SK-N-SH (cell line): Measurements from ENCODE around the gene WDR91. TPM values are rescaled to one million over a fixed set of nuclear protein-coding genes. Genes with fewer than 3 reads are reported as not detected.

ENCODE experiments used
- CTCF ChIA-PET: fragments of 300-600, 350-600 bp; formaldehyde crosslinking; extraction: SDS; loops from one replicate; lab custom pipeline; 2021; lab: Yijun Ruan, JAX
- POLR2A ChIA-PET: fragments of 350-600 bp; sonication (Branson Sonifier 250); formaldehyde crosslinking; extraction: SDS; loops from one replicate; lab custom pipeline; 2020; ENCODE audit warnings: antibody characterized with exemption, inconsistent platforms; lab: Yijun Ruan, JAX
- DNase-seq: peaks from one replicate; pipeline ENCODE4 v3.0.0; 2012
- H2AFZ ChIP-seq: fragments of 200-600 bp; sonication (generic); 2 replicates; pipeline ENCODE4 v1.8.1; 2016; ENCODE audit warnings: antibody characterized with exemption, mild to moderate bottlenecking, low read depth
- H3F3A ChIP-seq: fragments of 200-600 bp; sonication (generic); replicated peaks from 2 replicates; pipeline ENCODE3; 2016; ENCODE audit warnings: antibody characterized with exemption, mild to moderate bottlenecking; ENCODE audit not compliant: insufficient read depth
- H3K27ac ChIP-seq, 2 experiments: fragments of 200-500 bp in 1 of 2; fragments of 200-600 bp in 1 of 2; sonication (Bioruptor generic) in 1 of 2; sonication (generic), shearing (Covaris generic) in 1 of 2; 2 replicates each; pipeline versions ENCODE4 v1.5.1 to v1.6.1; 2014 to 2016; ENCODE audit warnings: low read depth in 2 of 2, inconsistent platforms in 1 of 2, low read length in 1 of 2, mild to moderate bottlenecking in 1 of 2, mixed read lengths in 1 of 2
- H3K27me3 ChIP-seq: fragments of 200-600 bp; sonication (generic), shearing (Covaris generic); 2 replicates; pipeline ENCODE4 v1.6.1; 2016; ENCODE audit warnings: mixed run types; ENCODE audit not compliant: insufficient read depth
- H3K36me3 ChIP-seq, 2 experiments: fragments of 200-500 bp in 1 of 2; fragments of 200-600 bp in 1 of 2; sonication (Bioruptor generic) in 1 of 2; sonication (generic) in 1 of 2; replicated peaks in 1 of 2; 2 replicates each; pipeline versions ENCODE3 to v1.5.1; 2014 to 2016; ENCODE audit warnings: low read length in 1 of 2, mild to moderate bottlenecking in 1 of 2; ENCODE audit not compliant: insufficient read depth in 2 of 2, control insufficient read depth in 1 of 2
- H3K4me1 ChIP-seq, 2 experiments: fragments of 200-500 bp in 1 of 2; fragments of 200-600 bp in 1 of 2; sonication (Bioruptor generic) in 1 of 2; sonication (generic), shearing (Covaris generic) in 1 of 2; 2 replicates each; pipeline versions ENCODE4 v1.5.1 to v1.6.1; 2014 to 2016; ENCODE audit warnings: low read depth in 1 of 2, low read length in 1 of 2, mixed run types in 1 of 2; ENCODE audit not compliant: insufficient read depth in 2 of 2, control insufficient read depth in 1 of 2
- H3K4me2 ChIP-seq: fragments of 200-600 bp; sonication (generic), shearing (Covaris generic); 2 replicates; pipeline ENCODE4 v1.6.1; 2017; ENCODE audit warnings: mixed run types
- H3K4me3 ChIP-seq, 2 experiments: fragments of 200-500 bp in 1 of 2; fragments of 200-600 bp in 1 of 2; sonication (Bioruptor generic) in 1 of 2; sonication (generic), shearing (Covaris generic) in 1 of 2; 2 replicates each; pipeline versions ENCODE4 v1.5.1 to v1.8.1; 2014 to 2016; ENCODE audit warnings: low read depth in 2 of 2, inconsistent platforms in 1 of 2, low read length in 1 of 2, mild to moderate bottlenecking in 1 of 2, mixed read lengths in 1 of 2, moderate library complexity in 1 of 2
- H3K79me2 ChIP-seq: fragments of 200-600 bp; sonication (generic); 2 replicates; pipeline ENCODE4 v1.8.1; 2017; ENCODE audit warnings: mild to moderate bottlenecking; ENCODE audit not compliant: insufficient read depth
- H3K9ac ChIP-seq: fragments of 200-600 bp; sonication (generic); 2 replicates; pipeline ENCODE4 v1.6.1; 2017; ENCODE audit warnings: mixed run types
- H3K9me2 ChIP-seq: fragments of 200-600 bp; sonication (generic); 2 replicates; pipeline ENCODE4 v1.6.1; 2017; ENCODE audit warnings: mixed run types
- H3K9me3 ChIP-seq: fragments of 200-600 bp; sonication (generic); 2 replicates; pipeline ENCODE4 v1.6.1; 2017; ENCODE audit warnings: mixed run types, mild to moderate bottlenecking, moderate library complexity
- H4K20me1 ChIP-seq: fragments of 200-600 bp; sonication (generic); 2 replicates; pipeline ENCODE4 v1.6.1; 2017; ENCODE audit warnings: mild to moderate bottlenecking, mixed run types; ENCODE audit not compliant: insufficient read depth
- CHD2 ChIP-seq: fragments of 150-350 bp; IDR thresholded peaks from 2 replicates; pipeline ENCODE4 v1.6.1; 2018; ENCODE audit warnings: low read length; ENCODE audit not compliant: partially characterized antibody
- ELF1 ChIP-seq: IDR thresholded peaks from 2 replicates; pipeline ENCODE4 v1.4.0; 2012
- FOSL2 ChIP-seq: IDR thresholded peaks from 2 replicates; pipeline ENCODE4 v1.4.0; 2012; ENCODE audit warnings: low read depth, mild to moderate bottlenecking, moderate library complexity, borderline replicate concordance
- FOXJ3 ChIP-seq: sonication (generic); formaldehyde crosslinking; IDR thresholded peaks from 2 replicates; pipeline ENCODE4 v1.5.1; 2020; ENCODE audit warnings: mild to moderate bottlenecking, missing genetic modification reagents
- GATA2 ChIP-seq: sonication (generic); formaldehyde crosslinking; IDR thresholded peaks from 2 replicates; pipeline ENCODE4 v1.5.0; 2020; ENCODE audit warnings: mild to moderate bottlenecking, missing genetic modification reagents
- JUND ChIP-seq: IDR thresholded peaks from 2 replicates; pipeline ENCODE4 v1.4.0; 2012
- MEF2A ChIP-seq: IDR thresholded peaks from 2 replicates; pipeline ENCODE4 v1.4.0; 2012; ENCODE audit warnings: low read depth, borderline replicate concordance
- MXI1 ChIP-seq: IDR thresholded peaks from 2 replicates; pipeline ENCODE4 v1.6.1; 2012; ENCODE audit warnings: mild to moderate bottlenecking, low read depth, low read length, improper control_type of control experiment
- RCOR1 ChIP-seq: fragments of 150-350 bp; IDR thresholded peaks from 2 replicates; pipeline ENCODE4 v1.6.1; 2017; ENCODE audit warnings: antibody characterized with exemption, low read length
- RFX5 ChIP-seq: IDR thresholded peaks from 2 replicates; pipeline ENCODE4 v1.6.1; 2012; ENCODE audit warnings: mild to moderate bottlenecking, improper control_type of control experiment, low read length
- SIN3A ChIP-seq: IDR thresholded peaks from 2 replicates; pipeline ENCODE4 v1.6.1; 2012; ENCODE audit warnings: low read depth, mild to moderate bottlenecking, low read length, moderate library complexity, borderline replicate concordance
- YY1 ChIP-seq: IDR thresholded peaks from 2 replicates; pipeline ENCODE4 v1.4.0; 2012; ENCODE audit warnings: low read depth, mild to moderate bottlenecking
- WGBS: methylation state at CpG from one replicate; pipeline ENCODE4 v1.1.6; 2017; ENCODE audit warnings: low lambda C conversion rate; 5-methylcytosine and 5-hydroxymethylcytosine counted together
- polyA plus RNA-seq, 3 experiments: library from polyadenylated mRNA; depleted of rRNA; stranded (reverse); fragments of >200 nt; gene quantifications; 2 replicates each; pipeline ENCODE4 v1.2.3, GENCODE V29; 2012
- TF ChIP-seq, protein P1 (sequence below): IDR thresholded peaks from 2 replicates; pipeline ENCODE4 v1.6.1; 2012; ENCODE audit warnings: mild to moderate bottlenecking, low read depth, low read length, moderate library complexity
- TF ChIP-seq, protein P2 (sequence below): IDR thresholded peaks from 2 replicates; pipeline ENCODE4 v1.4.0; 2012; ENCODE audit warnings: low read depth, borderline replicate concordance
- TF ChIP-seq, protein P3 (sequence below): IDR thresholded peaks from 2 replicates; pipeline ENCODE4 v1.4.0; 2012; ENCODE audit warnings: low read depth
- TF ChIP-seq, protein P4 (sequence below): IDR thresholded peaks from 2 replicates; pipeline ENCODE4 v1.4.0; 2012; ENCODE audit warnings: low read depth, borderline replicate concordance

Gene WDR91
- polyA plus RNA-seq, 1 of the 3 experiments (the other 2 are of a cell fraction) = 8.4 TPM

DNA sequence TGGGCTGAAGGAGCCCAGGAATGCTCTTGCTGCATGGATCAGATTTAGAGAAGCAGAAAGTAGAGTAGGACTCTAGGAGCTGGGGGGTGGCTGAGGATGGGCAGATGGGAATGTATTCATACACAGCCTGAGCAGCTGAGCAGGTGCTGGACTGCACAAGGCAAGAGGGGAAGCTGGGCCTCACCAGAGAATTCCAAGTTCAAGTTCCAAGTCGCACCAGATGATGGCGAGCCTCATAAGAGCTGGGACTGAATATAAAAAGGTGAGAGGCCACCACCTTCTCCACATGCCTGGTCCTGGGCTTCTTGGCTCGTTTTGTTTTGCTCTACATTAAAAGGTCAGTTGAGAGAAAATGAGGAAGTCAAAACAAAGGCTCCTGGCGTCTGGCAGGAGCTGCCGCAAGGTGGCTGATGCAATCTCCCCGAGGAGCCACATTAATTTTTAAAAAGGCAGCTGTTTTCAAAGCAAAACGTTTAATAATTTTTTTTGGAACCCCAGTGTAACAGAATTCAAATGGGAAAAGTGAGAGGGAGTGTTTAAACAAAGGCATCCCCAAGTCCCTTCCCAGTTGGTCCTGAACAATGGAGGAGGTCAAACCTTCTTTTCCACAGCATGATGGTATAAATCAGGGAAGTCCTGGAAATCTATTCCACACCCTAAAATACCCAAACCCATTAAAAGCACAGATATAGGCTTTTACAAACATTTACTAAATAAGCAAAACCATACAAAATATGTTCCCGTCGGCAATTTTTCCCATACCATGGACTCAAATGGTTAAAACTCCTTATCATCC is 50.3 kb downstream of the WDR91 start:
- peak; percentile 13 for DNase-seq
- WGBS = 81% methylated on average over 9 of the region's 9 CpGs
- Histone ChIP-seq H3K4me2 (no peak overlapping the region), H3K27me3 (no peaks in the 10 kb centered on the region), H3K4me1 (peaks cover 4 to 11% of the 10 kb centered on the region in 2 experiments; a peak in 3 of 4 replicates), H4K20me1 (no peaks in the 10 kb centered on the region), H3K27ac (peak overlapping the region in 1 of 2 experiments; percentile 44; a peak in 1 of 4 replicates), H3K79me2 (no peaks in the 10 kb centered on the region), H3K9me2 (no peaks in the 10 kb centered on the region), H3K9ac (no peak overlapping the region), H3K9me3 (no peaks in the 10 kb centered on the region; the same call in 1 of the 2 replicates), H3K4me3 (no peak overlapping the region), H3F3A (peaks cover 6% of the 10 kb centered on the region), H2AFZ (no peak overlapping the region), H3K36me3 (peaks cover 21% of the 10 kb centered on the region in 2 experiments)
- POLR2A ChIA-PET = interaction anchor here (0.9 kb wide), 1 partner anchor 174 kb away, joined by 3 read pairs; the partner anchor contains the start of gene AGBL3
- CTCF ChIA-PET = interaction anchor here (0.6 to 1.5 kb wide), 3 partner anchors 10 to 14 kb away, joined by 3 to 5 read pairs (median 5); partner anchors contain the start of genes CYREN and TMEM140
- TF ChIP-seq, protein P1, sequence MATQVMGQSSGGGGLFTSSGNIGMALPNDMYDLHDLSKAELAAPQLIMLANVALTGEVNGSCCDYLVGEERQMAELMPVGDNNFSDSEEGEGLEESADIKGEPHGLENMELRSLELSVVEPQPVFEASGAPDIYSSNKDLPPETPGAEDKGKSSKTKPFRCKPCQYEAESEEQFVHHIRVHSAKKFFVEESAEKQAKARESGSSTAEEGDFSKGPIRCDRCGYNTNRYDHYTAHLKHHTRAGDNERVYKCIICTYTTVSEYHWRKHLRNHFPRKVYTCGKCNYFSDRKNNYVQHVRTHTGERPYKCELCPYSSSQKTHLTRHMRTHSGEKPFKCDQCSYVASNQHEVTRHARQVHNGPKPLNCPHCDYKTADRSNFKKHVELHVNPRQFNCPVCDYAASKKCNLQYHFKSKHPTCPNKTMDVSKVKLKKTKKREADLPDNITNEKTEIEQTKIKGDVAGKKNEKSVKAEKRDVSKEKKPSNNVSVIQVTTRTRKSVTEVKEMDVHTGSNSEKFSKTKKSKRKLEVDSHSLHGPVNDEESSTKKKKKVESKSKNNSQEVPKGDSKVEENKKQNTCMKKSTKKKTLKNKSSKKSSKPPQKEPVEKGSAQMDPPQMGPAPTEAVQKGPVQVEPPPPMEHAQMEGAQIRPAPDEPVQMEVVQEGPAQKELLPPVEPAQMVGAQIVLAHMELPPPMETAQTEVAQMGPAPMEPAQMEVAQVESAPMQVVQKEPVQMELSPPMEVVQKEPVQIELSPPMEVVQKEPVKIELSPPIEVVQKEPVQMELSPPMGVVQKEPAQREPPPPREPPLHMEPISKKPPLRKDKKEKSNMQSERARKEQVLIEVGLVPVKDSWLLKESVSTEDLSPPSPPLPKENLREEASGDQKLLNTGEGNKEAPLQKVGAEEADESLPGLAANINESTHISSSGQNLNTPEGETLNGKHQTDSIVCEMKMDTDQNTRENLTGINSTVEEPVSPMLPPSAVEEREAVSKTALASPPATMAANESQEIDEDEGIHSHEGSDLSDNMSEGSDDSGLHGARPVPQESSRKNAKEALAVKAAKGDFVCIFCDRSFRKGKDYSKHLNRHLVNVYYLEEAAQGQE = 0 out of 2 replicates have a peak, but pooled peaks have one; percentile 55
- TF ChIP-seq SIN3A (no peak), FOSL2 (no peak), ELF1 (no peak), RCOR1 (no peak)

DNA sequence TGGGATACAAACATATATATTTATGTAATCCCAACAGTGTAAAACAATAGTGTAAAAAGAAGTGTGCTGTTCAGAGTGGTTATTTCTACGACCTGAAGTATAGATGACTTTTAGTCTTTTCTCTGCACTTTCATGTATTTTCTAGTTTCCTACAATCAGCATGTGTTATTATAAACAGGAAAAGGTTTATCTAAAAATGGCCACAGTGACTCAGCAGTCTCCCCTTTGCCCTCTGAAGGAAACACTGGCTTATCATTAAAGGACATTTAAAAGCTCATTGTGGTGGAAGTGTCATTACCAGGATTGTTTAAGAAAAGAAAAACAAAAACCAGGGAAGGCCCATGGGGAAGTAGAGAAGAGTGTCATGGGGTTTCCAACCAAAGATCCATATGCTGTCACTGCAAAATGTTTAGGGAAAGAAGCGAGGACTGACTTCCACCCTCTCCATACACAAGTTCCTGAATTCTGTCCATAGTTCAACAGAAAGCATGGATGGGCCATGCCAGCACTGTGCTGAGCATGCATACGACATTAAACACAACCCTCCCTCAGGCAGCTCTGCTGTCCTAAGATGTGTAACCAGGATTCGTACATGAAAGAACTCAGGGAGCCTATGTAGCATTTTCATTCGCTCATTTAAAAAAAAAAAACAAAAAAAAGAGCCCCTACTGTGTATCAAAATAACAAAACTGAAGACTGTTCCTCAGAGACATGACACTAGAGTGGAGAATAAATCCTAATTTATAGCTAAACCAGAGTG is 51.0 kb downstream of the WDR91 start:
- no peak for DNase-seq
- no peaks in the 10 kb centered on the region for H3K27me3 ChIP-seq
- peaks cover 4 to 11% of the 10 kb centered on the region in 2 experiments; a peak in 3 of 4 replicates for H3K4me1 ChIP-seq
- H3K9me2 ChIP-seq = no peaks in the 10 kb centered on the region
- no peaks in the 10 kb centered on the region for H4K20me1 ChIP-seq
- H2AFZ ChIP-seq = peak overlapping the region; percentile 8; the same call in 1 of the 2 replicates
- ChIA-PET POLR2A (interaction anchor here (0.9 kb wide), 1 partner anchor 174 kb away, joined by 3 read pairs; the partner anchor contains the start of gene AGBL3), CTCF (interaction anchor here (1.1 to 1.5 kb wide), 2 partner anchors 11 to 13 kb away, joined by 5 read pairs; partner anchors contain the start of genes CYREN and TMEM140)
- H3K9ac ChIP-seq = no peak overlapping the region
- 94% methylated on average over 5 of the region's 5 CpGs for WGBS
- H3K4me2 ChIP-seq = no peak overlapping the region
- peaks cover 6% of the 10 kb centered on the region for H3F3A ChIP-seq
- peaks cover 13% of the 10 kb centered on the region in 2 experiments for H3K36me3 ChIP-seq
- no peak overlapping the region for H3K4me3 ChIP-seq
- H3K9me3 ChIP-seq = no peaks in the 10 kb centered on the region; the same call in 1 of the 2 replicates
- H3K27ac ChIP-seq = peak overlapping the region; percentile 21 to 23; a peak in 2 of 4 replicates
- H3K79me2 ChIP-seq = no peaks in the 10 kb centered on the region
- TF ChIP-seq GATA2 (CRISPR knock-in tag) = no peak
- TF ChIP-seq FOSL2 = no peak
- TF ChIP-seq, protein P2, sequence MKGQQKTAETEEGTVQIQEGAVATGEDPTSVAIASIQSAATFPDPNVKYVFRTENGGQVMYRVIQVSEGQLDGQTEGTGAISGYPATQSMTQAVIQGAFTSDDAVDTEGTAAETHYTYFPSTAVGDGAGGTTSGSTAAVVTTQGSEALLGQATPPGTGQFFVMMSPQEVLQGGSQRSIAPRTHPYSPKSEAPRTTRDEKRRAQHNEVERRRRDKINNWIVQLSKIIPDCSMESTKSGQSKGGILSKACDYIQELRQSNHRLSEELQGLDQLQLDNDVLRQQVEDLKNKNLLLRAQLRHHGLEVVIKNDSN = no peak
- TF ChIP-seq RFX5 = no peak
- TF ChIP-seq FOXJ3 (CRISPR knock-in tag) = no peak
- no peak for TF ChIP-seq JUND
- no peak for TF ChIP-seq YY1
- TF ChIP-seq CHD2 = no peak
- no peak for TF ChIP-seq MXI1
- TF ChIP-seq, protein P3, sequence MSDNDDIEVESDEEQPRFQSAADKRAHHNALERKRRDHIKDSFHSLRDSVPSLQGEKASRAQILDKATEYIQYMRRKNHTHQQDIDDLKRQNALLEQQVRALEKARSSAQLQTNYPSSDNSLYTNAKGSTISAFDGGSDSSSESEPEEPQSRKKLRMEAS = no peak
- TF ChIP-seq, protein P4, sequence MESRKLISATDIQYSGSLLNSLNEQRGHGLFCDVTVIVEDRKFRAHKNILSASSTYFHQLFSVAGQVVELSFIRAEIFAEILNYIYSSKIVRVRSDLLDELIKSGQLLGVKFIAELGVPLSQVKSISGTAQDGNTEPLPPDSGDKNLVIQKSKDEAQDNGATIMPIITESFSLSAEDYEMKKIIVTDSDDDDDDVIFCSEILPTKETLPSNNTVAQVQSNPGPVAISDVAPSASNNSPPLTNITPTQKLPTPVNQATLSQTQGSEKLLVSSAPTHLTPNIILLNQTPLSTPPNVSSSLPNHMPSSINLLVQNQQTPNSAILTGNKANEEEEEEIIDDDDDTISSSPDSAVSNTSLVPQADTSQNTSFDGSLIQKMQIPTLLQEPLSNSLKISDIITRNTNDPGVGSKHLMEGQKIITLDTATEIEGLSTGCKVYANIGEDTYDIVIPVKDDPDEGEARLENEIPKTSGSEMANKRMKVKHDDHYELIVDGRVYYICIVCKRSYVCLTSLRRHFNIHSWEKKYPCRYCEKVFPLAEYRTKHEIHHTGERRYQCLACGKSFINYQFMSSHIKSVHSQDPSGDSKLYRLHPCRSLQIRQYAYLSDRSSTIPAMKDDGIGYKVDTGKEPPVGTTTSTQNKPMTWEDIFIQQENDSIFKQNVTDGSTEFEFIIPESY = no peak
- TF ChIP-seq MEF2A = no peak
